Mesendoderm (in vitro differentiated cells): Measurements from ENCODE around the gene GPR153.

Source experiments
- DNase-seq: peaks from one replicate; pipeline ENCODE4 v3.0.0; 2013
- H2AK5ac ChIP-seq: 2 replicates; pipeline ENCODE4 v1.6.1; 2013; ENCODE audit warnings: low read length, inconsistent platforms
- H2BK120ac ChIP-seq: 2 replicates; pipeline ENCODE4 v1.6.1; 2013; ENCODE audit warnings: low read depth, mild to moderate bottlenecking, low read length, moderate library complexity, mixed read lengths
- H2BK15ac ChIP-seq: replicated peaks from 2 replicates; pipeline ENCODE4 v1.6.1; 2013; ENCODE audit warnings: low read depth, mild to moderate bottlenecking, moderate library complexity
- H2BK5ac ChIP-seq: 2 replicates; pipeline ENCODE4 v1.6.1; 2013; ENCODE audit warnings: low read length, inconsistent platforms
- H3K18ac ChIP-seq: 2 replicates; pipeline ENCODE4 v1.6.1; 2013; ENCODE audit warnings: mild to moderate bottlenecking, low read length, mixed read lengths
- H3K23ac ChIP-seq: one replicate; pipeline ENCODE4 v1.6.1; 2013; ENCODE audit warnings: low read length
- H3K27ac ChIP-seq: 2 replicates; pipeline ENCODE4 v1.5.1; 2013; ENCODE audit warnings: low read depth, mild to moderate bottlenecking, inconsistent platforms, low read length, moderate library complexity
- H3K27me3 ChIP-seq: 2 replicates; pipeline ENCODE4 v1.6.1; 2013; ENCODE audit warnings: low read length, control low read depth, mild to moderate bottlenecking, inconsistent platforms; ENCODE audit not compliant: insufficient read depth, poor library complexity
- H3K36me3 ChIP-seq: 2 replicates; pipeline ENCODE4 v1.6.1; 2013; ENCODE audit warnings: low read length, inconsistent platforms; ENCODE audit not compliant: control insufficient read depth, insufficient read depth
- H3K4ac ChIP-seq: one replicate; pipeline ENCODE4 v1.6.1; 2013; ENCODE audit warnings: low read depth, mild to moderate bottlenecking, low read length, moderate library complexity
- H3K4me1 ChIP-seq: 2 replicates; pipeline ENCODE4 v1.6.1; 2013; ENCODE audit warnings: low read depth, low read length, inconsistent platforms; ENCODE audit not compliant: control insufficient read depth
- H3K4me2 ChIP-seq: 2 replicates; pipeline ENCODE4 v1.6.1; 2013; ENCODE audit warnings: low read length
- H3K4me3 ChIP-seq: 2 replicates; pipeline ENCODE4 v1.5.1; 2013; ENCODE audit warnings: mild to moderate bottlenecking, low read length
- H3K56ac ChIP-seq: one replicate; pipeline ENCODE4 v1.6.1; 2013; ENCODE audit warnings: low read length
- H3K79me1 ChIP-seq: 2 replicates; pipeline ENCODE4 v1.6.1; 2013; ENCODE audit warnings: low read length, inconsistent platforms
- H3K79me2 ChIP-seq: 2 replicates; pipeline ENCODE4 v1.6.1; 2013; ENCODE audit warnings: mild to moderate bottlenecking, low read length; ENCODE audit not compliant: control insufficient read depth, insufficient read depth
- H3K9ac ChIP-seq: 2 replicates; pipeline ENCODE4 v1.6.1; 2013; ENCODE audit warnings: low read length, inconsistent platforms
- H4K5ac ChIP-seq: one replicate; pipeline ENCODE4 v1.6.1; 2013; ENCODE audit warnings: low read length
- H4K8ac ChIP-seq: one replicate; pipeline ENCODE4 v1.6.1; 2013; ENCODE audit warnings: low read depth, mild to moderate bottlenecking, control low read depth, low read length, moderate library complexity
- WGBS: extraction: QIAGEN DNeasy Blood & Tissue Kit; methylation state at CpG from one replicate; pipeline ENCODE4 v1.1.7; 2013; ENCODE audit warnings: low lambda C conversion rate, missing lambda C conversion rate; ENCODE audit not compliant: insufficient coverage; ENCODE audit errors: extremely low coverage; 5-methylcytosine and 5-hydroxymethylcytosine counted together

Gene GPR153

DNA sequence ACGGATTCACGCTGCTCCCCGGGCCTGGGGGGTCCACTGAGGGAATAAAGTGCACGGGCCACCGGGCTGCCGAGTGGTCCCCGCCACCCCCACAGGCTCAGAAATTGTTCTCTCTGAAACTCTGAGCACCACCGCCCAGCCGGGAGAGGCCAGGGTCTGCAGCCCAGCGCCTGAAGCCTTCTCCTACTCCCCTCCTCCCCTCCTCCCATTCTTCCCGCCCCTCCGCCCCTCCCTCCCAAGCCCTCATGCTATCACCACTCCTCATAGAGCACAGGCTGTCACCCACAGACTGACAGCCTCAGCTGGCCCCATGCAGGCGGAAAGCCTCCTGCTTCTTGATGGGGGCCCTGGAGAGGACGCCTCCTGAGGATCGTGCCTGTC is 707 bp upstream of the GPR153 start:
- Histone ChIP-seq H4K8ac (no peak overlapping the region), H3K27me3 (no peaks in the 10 kb centered on the region), H2BK15ac (no peak overlapping the region), H3K23ac (no peak overlapping the region), H2AK5ac (no peak overlapping the region), H3K56ac (peak overlapping the region; percentile 67), H3K18ac (no peak overlapping the region), H3K4me2 (peak overlapping the region; percentile 14), H3K4me1 (no peaks in the 10 kb centered on the region), H3K9ac (no peak overlapping the region), H4K5ac (no peak overlapping the region), H2BK120ac (no peak overlapping the region), H3K4me3 (no peak overlapping the region), H2BK5ac (no peak overlapping the region), H3K79me2 (no peaks in the 10 kb centered on the region), H3K27ac (no peak overlapping the region), H3K79me1 (no peaks in the 10 kb centered on the region), H3K4ac (no peak overlapping the region), H3K36me3 (no peaks in the 10 kb centered on the region)
- peak; percentile 58 for DNase-seq
- WGBS = no CpG with 5 or more reads among the region's 15 CpGs

DNA sequence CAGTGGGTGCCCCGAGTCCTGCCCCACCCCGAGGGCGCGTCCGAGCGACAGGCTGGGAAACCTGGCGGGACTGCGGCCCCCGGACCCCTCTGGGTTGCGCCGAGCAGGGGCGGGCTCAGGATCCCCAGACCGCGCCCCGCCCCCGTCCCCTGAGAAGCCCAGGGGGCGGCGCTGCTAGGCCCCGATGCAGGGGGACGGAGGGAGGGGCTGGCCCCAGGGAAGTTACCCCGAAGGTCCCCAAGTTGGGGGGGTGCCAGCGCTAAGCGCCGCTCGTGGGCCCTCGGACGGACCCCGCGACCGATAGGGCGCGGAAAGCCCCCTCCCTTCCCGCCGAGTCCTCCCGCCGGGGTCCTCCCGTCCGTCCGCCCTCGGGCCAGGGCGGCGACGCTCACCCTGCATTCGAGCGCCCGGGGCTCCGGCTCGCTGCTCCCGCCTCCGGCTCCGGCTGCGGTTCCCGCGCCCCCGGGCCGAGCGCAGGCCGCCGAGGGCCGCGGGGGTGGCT is 414 bp downstream of the GPR153 start:
- Histone ChIP-seq H4K5ac (no peak overlapping the region), H2BK120ac (no peak overlapping the region), H2AK5ac (no peak overlapping the region), H3K9ac (peak overlapping the region; percentile 32), H4K8ac (no peak overlapping the region), H3K4me2 (peak overlapping the region; percentile 30), H3K4me1 (no peaks in the 10 kb centered on the region), H3K18ac (peak overlapping the region; percentile 8), H2BK15ac (no peak overlapping the region), H3K27me3 (no peaks in the 10 kb centered on the region), H3K56ac (peak overlapping the region; percentile 70), H3K4ac (no peak overlapping the region), H2BK5ac (no peak overlapping the region), H3K27ac (no peak overlapping the region), H3K79me1 (no peaks in the 10 kb centered on the region), H3K4me3 (peak overlapping the region; percentile 28), H3K23ac (no peak overlapping the region), H3K36me3 (no peaks in the 10 kb centered on the region), H3K79me2 (no peaks in the 10 kb centered on the region)
- no CpG with 5 or more reads among the region's 61 CpGs for WGBS
- DNase-seq = no peak

DNA sequence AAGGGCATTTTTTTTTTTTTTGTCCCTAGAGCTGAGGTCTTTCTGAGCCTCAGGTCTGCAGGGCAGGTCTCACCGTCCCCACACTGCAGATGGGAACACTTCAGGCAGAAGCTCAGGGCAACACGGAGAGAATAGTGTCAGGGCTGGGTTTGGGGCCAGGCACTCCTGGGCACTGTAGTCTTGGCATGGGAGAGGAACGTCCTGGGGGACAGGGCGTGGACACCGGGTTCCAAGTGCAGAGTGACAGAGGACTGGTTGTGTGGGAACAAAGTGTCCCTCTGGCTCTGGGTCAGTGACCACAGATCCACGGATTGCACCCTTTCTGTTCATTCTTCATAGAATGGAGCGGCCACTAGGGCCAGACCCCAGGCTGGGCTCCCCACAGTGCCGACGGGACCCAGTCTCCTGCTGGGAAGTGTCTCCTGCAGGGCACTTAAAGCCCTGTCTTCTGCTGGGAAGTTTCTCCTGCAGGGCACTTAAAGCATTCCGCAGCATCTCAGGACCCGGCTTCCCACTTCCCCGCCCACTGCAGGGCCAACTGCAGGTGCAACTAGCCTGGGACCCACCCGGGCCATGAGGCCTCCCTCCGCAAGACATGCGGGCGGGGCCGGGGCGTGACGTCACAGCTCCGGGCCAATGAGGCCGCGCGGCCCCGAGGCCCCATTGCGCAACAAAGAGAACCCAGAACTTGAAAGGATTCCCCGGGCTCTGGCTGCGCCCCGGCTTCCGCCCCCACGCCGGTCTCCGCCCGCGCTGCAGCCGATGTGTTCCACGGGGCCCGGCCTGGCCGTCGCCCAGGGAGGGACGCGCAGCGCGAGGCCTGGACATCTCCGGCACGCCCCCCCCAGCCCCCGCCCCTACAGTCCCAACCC is 1.2 kb downstream of the GPR153 start:
- no peak overlapping the region for H2BK5ac ChIP-seq
- peak; percentile 75 for DNase-seq
- no peak overlapping the region for H3K4me3 ChIP-seq
- H2BK15ac ChIP-seq = no peak overlapping the region
- no peak overlapping the region for H2AK5ac ChIP-seq
- H3K27ac ChIP-seq = no peak overlapping the region
- no peak overlapping the region for H2BK120ac ChIP-seq
- no peak overlapping the region for H4K8ac ChIP-seq
- no CpG with 5 or more reads among the region's 46 CpGs for WGBS
- no peaks in the 10 kb centered on the region for H3K27me3 ChIP-seq
- H4K5ac ChIP-seq = no peak overlapping the region
- H3K23ac ChIP-seq = no peak overlapping the region
- H3K4me1 ChIP-seq = no peaks in the 10 kb centered on the region
- H3K79me2 ChIP-seq = no peaks in the 10 kb centered on the region
- no peak overlapping the region for H3K4me2 ChIP-seq
- no peaks in the 10 kb centered on the region for H3K79me1 ChIP-seq
- no peak overlapping the region for H3K9ac ChIP-seq
- no peaks in the 10 kb centered on the region for H3K36me3 ChIP-seq
- H3K4ac ChIP-seq = no peak overlapping the region
- H3K56ac ChIP-seq = no peak overlapping the region
- H3K18ac ChIP-seq = peak overlapping the region; percentile 8

DNA sequence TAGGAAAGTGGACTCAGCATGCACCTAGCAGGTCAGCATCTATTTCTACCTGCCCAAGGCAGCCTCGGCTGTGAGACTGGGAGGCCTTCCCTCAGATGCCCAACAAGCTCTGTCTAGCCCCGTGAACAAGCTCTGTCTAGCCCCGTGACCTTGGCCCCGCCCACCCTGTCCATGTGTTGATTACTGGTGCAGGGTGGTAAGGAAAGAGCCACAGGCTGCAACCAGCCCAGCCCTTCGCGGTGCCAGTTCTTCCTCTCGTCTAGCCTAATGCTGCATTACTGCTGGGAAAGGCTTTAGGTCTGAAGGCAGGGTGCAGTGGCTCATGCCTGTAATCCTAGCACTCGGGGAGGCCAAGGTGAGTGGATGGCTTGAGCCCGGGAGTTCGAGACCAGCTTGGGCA is 2.2 kb downstream of the GPR153 start:
- no peaks in the 10 kb centered on the region for H3K27me3 ChIP-seq
- no peak for DNase-seq
- no peak overlapping the region for H4K8ac ChIP-seq
- no peak overlapping the region for H2AK5ac ChIP-seq
- no peak overlapping the region for H3K9ac ChIP-seq
- H3K23ac ChIP-seq = no peak overlapping the region
- no peak overlapping the region for H3K4me2 ChIP-seq
- H3K79me1 ChIP-seq = no peaks in the 10 kb centered on the region
- H3K36me3 ChIP-seq = no peaks in the 10 kb centered on the region
- H3K4me3 ChIP-seq = no peak overlapping the region
- H2BK120ac ChIP-seq = no peak overlapping the region
- no peak overlapping the region for H3K27ac ChIP-seq
- no peaks in the 10 kb centered on the region for H3K4me1 ChIP-seq
- H2BK15ac ChIP-seq = no peak overlapping the region
- H3K56ac ChIP-seq = no peak overlapping the region
- H4K5ac ChIP-seq = no peak overlapping the region
- H3K4ac ChIP-seq = no peak overlapping the region
- no peak overlapping the region for H2BK5ac ChIP-seq
- no peaks in the 10 kb centered on the region for H3K79me2 ChIP-seq
- no peak overlapping the region for H3K18ac ChIP-seq
- no CpG with 5 or more reads among the region's 10 CpGs for WGBS

DNA sequence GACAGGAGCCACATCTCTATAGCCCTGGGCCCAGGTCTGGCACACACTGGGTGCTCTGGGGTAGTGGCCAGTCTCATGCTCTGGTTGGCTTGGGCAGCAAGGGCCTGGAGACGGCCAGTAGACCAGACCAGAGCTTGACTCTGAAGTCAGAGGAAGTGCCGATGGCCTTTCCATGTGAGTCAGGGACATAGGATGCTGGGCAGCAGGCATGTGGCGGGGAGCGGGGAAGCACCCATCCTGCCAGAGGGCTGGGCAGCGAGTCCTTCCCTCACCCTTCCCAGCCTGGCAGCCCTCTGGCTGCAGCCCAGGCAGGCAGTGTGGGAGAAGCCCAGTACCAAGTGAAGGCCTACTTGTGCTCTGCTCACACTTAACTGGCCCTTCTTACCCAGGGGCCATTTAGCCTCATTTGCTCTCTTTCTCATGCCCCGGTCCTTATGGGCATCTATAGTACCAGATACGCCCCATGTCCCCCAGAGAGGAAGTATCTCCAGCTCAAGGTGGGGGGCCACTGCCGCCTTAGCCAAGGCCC is 3.3 kb downstream of the GPR153 start:
- Histone ChIP-seq H2AK5ac (no peak overlapping the region), H4K8ac (no peak overlapping the region), H3K56ac (no peak overlapping the region), H3K18ac (no peak overlapping the region), H3K23ac (no peak overlapping the region), H2BK15ac (no peak overlapping the region), H3K9ac (no peak overlapping the region), H3K4ac (no peak overlapping the region), H3K36me3 (no peaks in the 10 kb centered on the region), H2BK5ac (no peak overlapping the region), H3K4me3 (no peak overlapping the region), H3K27me3 (no peaks in the 10 kb centered on the region), H3K79me2 (no peaks in the 10 kb centered on the region), H3K4me2 (no peak overlapping the region), H3K79me1 (no peaks in the 10 kb centered on the region), H3K27ac (no peak overlapping the region), H2BK120ac (no peak overlapping the region), H4K5ac (no peak overlapping the region), H3K4me1 (no peaks in the 10 kb centered on the region)
- WGBS = no CpG with 5 or more reads among the region's 8 CpGs
- no peak for DNase-seq
